GM18873 (cell line): ENCODE measurements around the gene POLR2H.
A peak's percentile ranks its signal among the peaks of the same experiment; 100 is the strongest.

ENCODE experiments used
- ATAC-seq: cut with Tn5 transposase; IDR thresholded peaks from one replicate; pipeline ENCODE4 v1.9.1; 2021; ENCODE audit warnings: mild to moderate bottlenecking, moderate library complexity, moderate number of reproducible peaks; ENCODE audit not compliant: unreplicated experiment, low FRiP score

Gene POLR2H

DNA sequence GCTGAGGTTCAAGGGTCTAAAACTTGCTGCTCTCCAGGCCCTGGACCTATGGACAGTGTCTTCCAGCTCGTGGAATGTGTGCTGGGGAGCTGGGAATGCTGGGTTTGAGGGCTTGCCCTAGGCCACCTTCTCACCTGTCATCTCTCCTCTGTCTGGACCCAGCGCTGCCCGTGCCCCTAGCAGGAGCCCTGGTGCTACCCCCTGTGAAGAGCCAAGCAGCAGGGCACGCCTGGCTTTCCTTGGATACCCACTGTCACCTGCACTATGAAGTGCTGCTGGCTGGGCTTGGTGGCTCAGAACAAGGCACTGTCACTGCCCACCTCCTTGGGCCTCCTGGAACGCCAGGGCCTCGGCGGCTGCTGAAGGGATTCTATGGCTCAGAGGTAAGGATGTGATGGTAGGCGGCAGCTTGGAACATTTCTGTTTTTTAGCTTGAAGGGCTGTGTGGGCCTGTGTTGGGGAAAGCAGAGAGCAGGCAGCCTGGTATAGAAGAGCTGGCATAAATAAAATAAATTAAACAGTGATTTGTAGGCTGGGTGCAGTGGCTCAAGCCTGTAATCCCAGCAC, 23.4 kb downstream of the POLR2H start:
- ATAC-seq = no peak

DNA sequence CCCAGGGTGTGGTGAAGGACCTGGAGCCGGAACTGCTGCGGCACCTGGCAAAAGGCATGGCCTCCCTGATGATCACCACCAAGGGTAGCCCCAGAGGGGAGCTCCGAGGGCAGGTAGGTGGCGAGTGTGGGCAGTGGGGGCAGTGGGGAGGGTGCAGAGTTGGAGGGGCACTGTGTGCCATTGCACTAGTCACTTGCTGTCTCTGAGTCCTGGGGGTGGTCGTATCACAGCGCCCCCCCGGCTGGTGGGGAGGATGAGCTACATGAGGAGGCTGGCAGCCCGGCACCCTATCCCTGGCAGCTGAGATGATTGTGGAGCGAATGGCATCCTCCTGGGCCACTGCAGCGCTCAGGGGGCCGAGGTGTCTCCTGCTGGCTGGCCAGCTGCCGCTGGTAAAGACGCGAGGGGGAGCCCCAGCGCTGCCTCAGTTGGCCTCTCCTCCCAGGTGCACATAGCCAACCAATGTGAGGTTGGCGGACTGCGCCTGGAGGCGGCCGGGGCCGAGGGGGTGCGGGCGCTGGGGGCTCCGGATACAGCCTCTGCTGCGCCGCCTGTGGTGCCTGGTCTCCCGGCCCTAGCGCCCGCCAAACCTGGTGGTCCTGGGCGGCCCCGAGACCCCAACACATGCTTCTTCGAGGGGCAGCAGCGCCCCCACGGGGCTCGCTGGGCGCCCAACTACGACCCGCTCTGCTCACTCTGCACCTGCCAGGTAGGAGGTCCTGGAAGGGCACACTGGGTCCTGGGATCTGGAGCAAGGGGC, 24.7 kb downstream of the POLR2H start:
- no peak for ATAC-seq

DNA sequence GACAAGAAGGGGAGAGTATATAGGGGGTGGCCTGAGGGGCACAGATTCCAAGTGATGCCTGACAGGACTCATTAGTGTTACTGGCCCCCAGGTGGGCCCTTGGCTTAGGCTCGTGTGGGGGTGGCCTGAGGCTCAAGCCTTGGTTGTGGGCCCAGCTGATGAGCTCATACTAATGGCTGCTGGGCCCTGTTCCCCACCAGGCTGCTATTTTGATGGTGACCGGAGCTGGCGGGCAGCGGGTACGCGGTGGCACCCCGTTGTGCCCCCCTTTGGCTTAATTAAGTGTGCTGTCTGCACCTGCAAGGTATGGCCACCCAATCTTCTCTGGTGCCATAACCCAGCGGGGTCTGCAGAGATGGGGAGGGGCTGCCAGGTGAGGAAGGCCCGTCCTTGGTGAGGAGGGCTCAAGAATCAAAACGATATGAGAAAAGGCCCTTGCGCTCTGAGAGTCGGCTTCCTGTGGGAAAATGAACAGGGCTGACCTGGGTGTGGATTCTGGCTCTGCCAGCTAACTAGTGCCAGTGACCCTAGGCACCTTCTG, 25.7 kb downstream of the POLR2H start:
- ATAC-seq = no peak

DNA sequence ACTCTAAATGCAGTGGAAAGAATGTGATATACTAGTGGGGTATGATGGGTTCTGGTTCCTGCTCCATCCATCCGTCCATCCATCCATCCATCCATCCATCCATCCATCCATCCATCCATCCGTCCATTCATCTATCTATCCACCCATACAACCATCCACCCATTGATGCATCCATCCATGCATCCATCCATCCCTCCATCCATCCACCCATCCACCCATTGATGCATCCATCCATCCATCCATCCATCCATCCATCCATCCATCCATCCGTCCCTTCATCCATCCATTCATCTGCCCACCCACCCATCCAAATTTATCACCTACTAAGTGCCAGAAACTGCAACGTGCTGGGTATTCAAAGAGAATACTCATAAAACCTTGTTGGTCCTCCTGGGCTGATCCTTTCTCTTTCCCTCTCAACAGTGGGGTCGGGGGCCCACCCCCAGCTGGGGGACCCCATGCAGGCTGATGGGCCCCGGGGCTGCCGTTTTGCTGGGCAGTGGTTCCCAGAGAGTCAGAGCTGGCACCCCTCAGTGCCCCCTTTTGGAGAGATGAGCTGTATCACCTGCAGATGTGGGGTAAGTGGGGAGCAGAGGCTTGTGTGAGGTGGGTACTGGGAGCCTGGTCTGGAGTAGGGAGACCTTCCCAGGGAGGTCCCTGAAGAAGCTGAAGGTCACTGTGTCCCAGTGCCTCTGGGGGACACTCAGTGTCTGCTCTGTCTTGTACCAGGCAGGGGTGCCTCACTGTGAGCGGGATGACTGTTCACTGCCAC, 26.8 kb downstream of the POLR2H start:
- ATAC-seq = no peak

DNA sequence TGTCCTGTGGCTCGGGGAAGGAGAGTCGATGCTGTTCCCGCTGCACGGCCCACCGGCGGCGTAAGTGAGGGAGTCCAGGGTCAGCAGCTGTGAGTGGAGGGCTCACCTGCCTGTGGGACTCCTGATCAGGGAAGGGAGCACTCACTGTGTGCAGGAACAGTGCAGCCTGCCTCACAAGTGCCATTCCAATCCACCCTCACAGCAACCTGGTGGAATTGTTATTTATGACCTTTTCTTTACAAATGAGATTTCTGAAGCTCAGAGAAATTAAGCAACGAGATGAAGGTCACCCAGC, 27.4 kb downstream of the POLR2H start:
- ATAC-seq = no peak

DNA sequence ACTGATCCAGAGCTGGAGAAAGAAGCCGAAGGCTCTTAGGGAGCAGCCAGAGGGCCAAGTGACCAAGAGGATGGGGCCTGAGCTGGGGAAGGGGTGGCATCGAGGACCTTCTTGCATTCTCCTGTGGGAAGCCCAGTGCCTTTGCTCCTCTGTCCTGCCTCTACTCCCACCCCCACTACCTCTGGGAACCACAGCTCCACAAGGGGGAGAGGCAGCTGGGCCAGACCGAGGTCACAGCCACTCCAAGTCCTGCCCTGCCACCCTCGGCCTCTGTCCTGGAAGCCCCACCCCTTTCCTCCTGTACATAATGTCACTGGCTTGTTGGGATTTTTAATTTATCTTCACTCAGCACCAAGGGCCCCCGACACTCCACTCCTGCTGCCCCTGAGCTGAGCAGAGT, 27.9 kb downstream of the POLR2H start:
- no peak for ATAC-seq

DNA sequence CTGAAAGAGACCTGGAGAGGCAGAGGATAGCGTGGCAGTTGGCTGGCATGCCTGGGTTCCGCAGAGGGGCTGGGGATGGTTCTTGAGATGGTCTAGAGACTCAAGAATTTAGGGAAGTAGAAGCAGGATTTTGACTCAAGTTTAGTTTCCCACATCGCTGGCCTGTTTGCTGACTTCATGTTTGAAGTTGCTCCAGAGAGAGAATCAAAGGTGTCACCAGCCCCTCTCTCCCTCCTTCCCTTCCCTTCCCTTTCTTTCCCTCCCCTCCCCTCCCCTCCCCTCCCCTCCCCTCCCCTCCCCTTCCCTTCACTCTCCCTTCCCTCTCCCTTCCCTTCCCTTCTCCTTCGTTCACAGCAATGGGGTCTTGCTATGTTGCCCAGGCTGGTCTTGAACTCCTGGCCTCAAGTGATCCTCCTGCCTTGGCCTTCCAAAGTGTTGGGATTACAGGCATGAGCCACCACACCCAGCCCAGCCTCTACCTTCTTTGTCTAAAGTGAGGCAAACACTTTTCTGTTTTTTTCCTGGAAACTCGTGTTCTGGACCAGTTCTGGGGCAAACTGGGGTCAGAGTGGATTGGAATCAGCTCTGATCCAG, 28.5 kb downstream of the POLR2H start:
- no peak for ATAC-seq

DNA sequence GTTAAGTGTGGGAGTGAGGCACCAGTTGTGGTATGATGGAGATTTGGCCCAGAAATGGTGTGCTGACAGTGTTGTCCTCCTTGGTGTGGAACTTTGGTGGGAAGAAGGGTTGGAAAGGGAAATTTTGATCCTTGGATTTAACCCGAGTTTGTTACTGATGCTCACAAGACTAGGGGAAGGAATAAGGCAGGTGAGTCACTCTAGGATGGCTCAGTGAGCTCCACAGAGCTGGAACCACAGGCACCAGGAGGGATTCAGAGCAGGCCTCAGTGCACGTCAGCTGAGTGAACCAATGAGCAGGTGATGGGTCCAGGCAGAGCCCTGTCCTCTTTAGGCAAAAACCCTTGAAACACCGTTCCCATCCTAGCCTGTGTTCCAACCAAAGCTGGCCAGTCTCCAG, 29.8 kb downstream of the POLR2H start:
- ATAC-seq = no peak

DNA sequence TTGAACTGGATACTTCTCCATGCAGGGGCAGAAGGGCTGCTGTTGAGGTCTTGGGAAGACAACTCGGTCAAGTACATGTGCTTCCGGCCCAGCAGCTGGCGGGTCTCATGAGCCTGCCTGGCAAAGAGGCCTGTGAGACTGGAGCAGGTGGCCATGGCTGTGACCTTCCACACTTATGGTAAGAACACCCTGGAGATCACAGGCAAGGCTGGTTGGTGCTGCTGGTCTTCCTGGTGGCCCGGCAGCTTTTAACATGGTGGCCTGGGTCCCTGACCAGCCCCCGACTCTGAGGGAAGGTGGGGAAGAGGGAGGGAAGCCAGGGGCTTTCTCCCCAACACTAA, 33.8 kb downstream of the POLR2H start:
- ATAC-seq = no peak

DNA sequence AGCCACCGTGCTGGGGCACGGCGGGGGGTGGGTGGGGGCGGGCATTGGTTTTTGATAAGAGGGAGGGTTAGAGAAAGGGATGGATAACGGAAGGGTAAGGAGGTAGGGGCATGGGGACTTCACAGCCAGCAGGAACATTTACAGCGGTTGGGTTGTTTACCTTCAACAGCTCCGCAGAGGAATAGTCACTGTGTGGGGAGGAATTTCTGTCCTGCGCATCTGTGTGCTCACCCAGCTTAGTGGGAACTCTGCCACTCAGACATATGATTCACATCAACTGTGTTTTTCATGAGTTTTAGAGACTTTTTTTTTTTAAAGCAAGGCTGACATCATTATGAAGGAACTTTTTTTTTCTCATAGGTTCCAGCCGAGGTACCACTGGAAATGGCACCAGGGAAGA, 37.9 kb downstream of the POLR2H start:
- no peak for ATAC-seq

DNA sequence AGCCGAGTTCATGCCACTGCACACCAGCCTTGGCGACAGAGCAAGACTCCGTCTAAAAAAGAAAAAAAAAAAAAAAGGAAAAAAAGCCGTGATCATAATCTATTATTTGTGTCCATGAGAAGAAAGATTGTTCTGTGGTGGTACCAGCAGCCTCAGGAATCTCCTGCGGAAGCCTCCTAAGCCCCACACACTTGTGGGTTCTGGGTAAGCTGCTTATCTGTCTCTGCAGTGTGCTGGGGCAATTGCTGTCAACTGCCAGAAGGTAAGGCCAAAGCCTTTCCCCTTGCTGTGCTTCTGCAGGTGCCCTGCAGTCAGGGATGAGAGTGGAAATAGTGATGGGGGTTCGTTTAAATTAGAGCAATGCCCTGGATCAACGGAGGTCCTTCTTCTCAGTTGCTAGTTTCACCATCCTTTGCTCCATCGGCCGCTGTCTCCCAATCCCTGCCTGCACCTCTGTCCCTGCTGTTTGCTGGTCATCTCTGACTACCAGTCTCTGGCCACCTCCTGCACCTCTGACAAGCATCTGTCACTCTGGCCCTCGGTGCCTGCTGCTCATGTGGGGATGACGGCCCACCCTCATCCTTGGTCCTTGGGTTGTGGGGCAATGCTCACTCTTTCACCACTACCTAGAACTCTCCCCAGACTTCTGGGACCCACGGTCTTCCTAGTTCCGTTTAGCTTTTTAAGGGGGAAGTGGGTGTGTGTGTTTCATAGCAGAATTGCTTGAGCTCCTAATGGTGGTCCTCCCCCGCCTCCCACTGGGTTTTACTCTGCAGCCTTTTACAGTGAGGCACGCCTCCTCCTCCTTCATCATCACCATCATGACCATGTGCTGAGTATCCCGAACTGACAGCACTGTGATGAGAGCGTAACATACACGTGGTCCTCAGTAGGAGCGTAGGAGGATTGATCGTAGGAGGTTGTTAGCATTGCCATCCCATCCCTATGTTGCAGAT, 43.8 kb downstream of the POLR2H start:
- ATAC-seq = no peak

DNA sequence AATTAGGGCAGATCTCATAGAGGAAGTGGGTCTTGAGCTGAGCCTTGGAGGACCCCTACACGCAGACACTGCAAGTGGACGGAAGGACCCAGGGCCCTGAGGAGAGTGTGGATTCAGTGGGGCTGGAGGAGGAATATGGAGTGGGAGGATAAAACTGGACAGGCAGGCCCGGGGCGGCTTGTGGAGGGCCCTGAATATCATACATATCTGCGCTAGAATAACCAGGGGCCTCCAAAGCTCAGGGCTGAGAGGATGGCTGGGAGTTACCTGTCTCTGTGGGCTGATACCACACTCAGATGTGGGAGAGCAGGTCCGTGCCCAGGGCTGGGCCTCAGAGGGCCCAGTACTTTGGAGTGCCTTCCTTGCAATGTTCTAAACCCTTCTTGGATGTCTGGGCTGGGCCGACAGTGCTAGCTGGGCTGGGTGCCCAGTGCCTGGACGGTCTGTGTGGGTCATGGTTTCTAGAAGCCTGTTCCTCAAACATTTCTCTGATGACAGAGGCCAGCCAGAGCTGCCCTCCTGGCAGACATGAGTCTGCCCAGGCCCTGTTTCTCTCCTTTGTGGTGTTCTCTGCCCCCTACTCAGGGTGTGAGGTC, 47.9 kb downstream of the POLR2H start:
- no peak for ATAC-seq

DNA sequence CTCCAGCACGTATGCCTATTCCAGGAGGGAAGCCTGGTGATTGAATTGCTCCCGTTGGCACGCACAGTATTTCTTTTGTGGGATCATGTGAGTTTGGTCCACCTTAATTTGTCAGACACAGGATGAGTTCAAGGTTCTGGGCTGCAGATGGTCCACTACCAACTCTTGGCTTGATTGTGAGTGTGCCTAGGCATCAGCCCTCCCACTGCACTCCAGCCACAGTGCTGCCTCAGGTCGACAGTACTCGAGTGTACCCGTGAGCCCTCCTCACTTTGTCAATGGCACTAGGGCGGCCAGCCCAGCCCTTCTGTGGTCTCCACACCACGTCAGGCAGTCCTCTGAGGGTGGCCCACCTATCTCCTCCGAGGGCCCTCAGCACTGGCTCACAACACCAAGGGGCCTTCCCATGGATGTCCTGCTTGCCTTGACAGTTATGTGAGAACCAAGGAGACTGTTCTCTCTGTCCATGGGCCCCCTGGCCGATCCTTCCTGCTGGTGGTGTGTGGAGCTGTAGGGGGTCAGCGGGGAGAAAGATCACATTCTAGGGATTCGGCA, 48.5 kb downstream of the POLR2H start:
- no peak for ATAC-seq

DNA sequence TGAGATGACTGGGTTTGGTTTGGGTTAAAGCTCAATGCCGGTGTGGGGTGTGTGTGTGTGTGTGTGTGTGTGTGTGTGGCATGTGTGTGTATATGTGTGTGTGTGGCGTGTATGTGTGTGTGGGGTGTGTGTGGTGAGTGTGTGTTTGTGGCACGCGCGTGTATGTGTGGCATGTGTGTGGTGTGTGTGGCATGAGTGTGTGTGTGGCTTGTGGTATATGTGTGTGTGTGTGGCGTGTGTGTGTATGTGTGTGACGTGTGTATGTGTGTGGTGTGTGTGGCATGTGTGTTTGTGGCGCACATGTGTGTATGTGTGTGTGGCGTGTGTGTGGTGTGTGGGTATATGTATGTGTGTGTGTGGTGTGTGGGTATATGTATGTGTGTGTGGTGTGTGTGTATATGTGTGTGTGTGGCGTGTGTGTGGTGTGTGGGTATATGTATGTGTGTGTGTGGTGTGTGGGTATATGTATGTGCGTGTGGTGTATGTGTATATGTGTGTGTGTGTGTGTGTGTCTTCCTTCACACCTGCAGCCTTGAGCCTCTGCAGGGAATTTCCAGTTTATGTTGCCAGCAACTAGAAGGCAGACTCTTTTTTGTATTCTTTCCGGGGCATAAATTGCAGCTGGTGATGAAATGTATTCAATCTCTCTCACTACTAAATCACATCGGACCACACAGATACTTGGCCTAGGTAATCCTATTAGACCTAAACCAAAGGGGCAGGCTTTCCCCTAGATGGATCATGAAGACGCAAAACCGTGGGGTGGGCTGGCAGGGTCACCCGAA, 53.1 kb downstream of the POLR2H start:
- ATAC-seq = no peak

DNA sequence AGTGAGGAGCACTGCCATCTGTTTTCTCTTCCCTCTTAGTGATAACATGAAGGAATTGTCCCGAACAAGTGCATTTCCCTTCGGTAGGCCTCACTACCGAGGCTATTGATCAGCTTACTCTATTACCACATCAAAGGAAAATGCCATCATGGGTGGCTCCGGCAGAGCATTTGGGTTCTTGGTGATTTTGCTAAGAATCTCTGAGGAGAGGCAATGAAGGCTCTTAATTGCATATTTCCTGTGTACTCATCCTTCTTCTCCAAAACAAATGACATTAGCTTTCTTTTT, 53.6 kb downstream of the POLR2H start:
- ATAC-seq = no peak

DNA sequence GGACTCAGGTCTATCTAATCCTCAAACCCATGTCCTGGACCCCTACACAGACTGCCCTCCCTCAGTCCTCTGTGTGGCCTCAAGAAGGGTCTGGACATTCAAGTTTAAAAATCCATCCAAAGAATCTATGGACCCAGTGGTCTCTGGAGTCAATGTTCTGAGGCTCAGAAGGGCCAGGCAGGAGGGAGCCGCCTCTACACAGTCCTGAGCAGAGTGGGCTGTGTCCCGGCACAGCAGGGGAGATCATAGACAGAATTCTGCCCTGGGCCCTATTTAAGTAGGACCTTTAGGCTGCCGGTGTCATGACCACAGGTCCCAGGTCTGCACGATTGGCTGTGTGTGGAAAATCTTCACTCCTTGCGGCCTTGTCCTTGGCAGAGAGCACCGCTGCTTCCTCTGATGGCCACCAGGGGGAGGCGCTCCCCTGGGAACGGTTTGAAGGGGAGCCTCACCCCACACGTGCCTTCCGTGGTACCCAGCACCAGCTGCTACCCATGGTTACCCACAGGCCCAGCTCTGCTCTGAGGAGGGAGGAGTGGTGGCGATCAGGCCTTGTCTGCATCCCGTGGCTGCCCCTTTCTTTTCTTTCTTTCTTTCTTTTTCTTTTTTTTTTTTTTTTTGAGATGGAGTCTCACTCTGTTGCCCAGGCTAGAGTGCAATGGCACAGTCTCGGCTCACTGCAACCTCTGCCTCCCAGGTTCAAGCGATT, 56.3 kb downstream of the POLR2H start:
- peak; percentile 75 for ATAC-seq
